ENCODE results near the gene ZBBX.

GRCh38 chr3:167306319-167306718 lies 73.8 kb downstream of the ZBBX start:
- TF ChIP-seq CTCF (IDR thresholded peaks at IDR 0.05), result no peak
- TF ChIP-seq EP300 (IDR thresholded peaks at IDR 0.05), result no peak
